ENCODE measurements around the gene CTDSP2. TPM values are rescaled to one million over a fixed set of nuclear protein-coding genes. Genes with fewer than 3 reads are reported as not detected.

The CTDSP2 gene
- total and polyA plus RNA-seq, 2 of the 8 experiments (the other 6 are each of a cell fraction or from before 2014, with no cell fraction given) = 71.3 to 91.7 TPM

GRCh38 chr12:57777911-57778310, 68.6 kb downstream of the CTDSP2 start:
- Histone ChIP-seq H2AFZ (ENCODE audit: low read length) (no peak overlapping the region), H3K4me1 (replicated peaks in 1 of 4; ENCODE audit: control insufficient read depth in 3 of 4, insufficient read depth in 4 of 4, low read length in 3 of 4) (no peaks in the 10 kb centered on the region), H3K18ac (ENCODE audit: extremely low read depth, low read length) (no peak overlapping the region), H2BK12ac (ENCODE audit: low read depth, low read length) (no peak overlapping the region), H4K91ac (replicated peaks; ENCODE audit: insufficient read length, low read length) (no peak overlapping the region), H3K79me1 (ENCODE audit: low read depth, low read length) (no peaks in the 10 kb centered on the region), H3K79me2 (ENCODE audit: control insufficient read depth in 1 of 2, insufficient read depth in 2 of 2, low read length in 2 of 2) (peaks cover 0 to 3% of the 10 kb centered on the region in 2 experiments; a peak in 1 of 4 replicates), H3K9me3 (ENCODE audit: insufficient read depth in 2 of 2, low read depth in 1 of 2, low read length in 1 of 2) (no peaks in the 10 kb centered on the region), H3K27me3 (replicated peaks in 1 of 4; ENCODE audit: control insufficient read depth in 3 of 4, extremely low read depth in 1 of 4, insufficient read depth in 3 of 4, low read length in 3 of 4) (peaks cover 0 to 4% (median 1%) of the 10 kb centered on the region in 4 experiments; a peak in 2 of 7 replicates), H2BK120ac (replicated peaks; ENCODE audit: low read depth, low read length) (no peak overlapping the region), H3K56ac (replicated peaks; ENCODE audit: insufficient read length, low read depth, low read length) (no peak overlapping the region), H3K27ac (ENCODE audit: low read depth, low read length) (no peak overlapping the region), H2BK15ac (ENCODE audit: low read length) (no peak overlapping the region), H4K5ac (ENCODE audit: insufficient read length, low read depth, low read length) (no peak overlapping the region), H3K14ac (ENCODE audit: insufficient read length) (no peak overlapping the region), H2BK5ac (ENCODE audit: low read depth, low read length) (no peak overlapping the region), H4K20me1 (replicated peaks in 1 of 2; ENCODE audit: control insufficient read depth in 1 of 2, insufficient read depth in 2 of 2, low read length in 2 of 2) (no peaks in the 10 kb centered on the region), H4K8ac (ENCODE audit: extremely low read depth, insufficient read depth, low read length) (no peak overlapping the region), H3K4ac (replicated peaks; ENCODE audit: insufficient read length, low read depth, low read length) (no peak overlapping the region), H3K23ac (ENCODE audit: insufficient read length) (no peak overlapping the region), H3K4me2 (ENCODE audit: insufficient read depth in 1 of 2, low read depth in 2 of 2, low read length in 2 of 2) (no peak overlapping the region), H3K9ac (replicated peaks in 1 of 4; ENCODE audit: extremely low read depth in 1 of 4, low read depth in 3 of 4, low read length in 3 of 4) (no peak overlapping the region), H3K4me3 (ENCODE audit: extremely low read depth in 1 of 4, insufficient read depth in 2 of 4, low read depth in 3 of 4, low read length in 4 of 4) (no peak overlapping the region), H2AK5ac (ENCODE audit: low read depth, low read length) (no peak overlapping the region), H3K36me3 (ENCODE audit: control insufficient read depth in 2 of 4, insufficient read depth in 4 of 4, low read length in 3 of 4) (no peaks in the 10 kb centered on the region; a peak in 1 of 8 replicates), H2BK20ac (ENCODE audit: low read length) (no peak overlapping the region), H3K23me2 (ENCODE audit: low read depth, low read length) (peaks cover 2% of the 10 kb centered on the region; the same call in 1 of the 2 replicates)
- ChIA-PET POLR2A (ENCODE audit: partially characterized antibody) (interaction anchor here (1.5 kb wide), 1 partner anchor 14 kb away, joined by 4 read pairs; no protein-coding TSS in a partner anchor), CTCF (ENCODE audit: partially characterized antibody) (interaction anchor here (0.7 to 4.7 kb wide), 5 partner anchors 11 to 175 kb away, joined by 3 to 28 read pairs (median 14); partner anchors contain the start of gene CYP27B1)
- TF ChIP-seq CREB1 (IDR thresholded peaks at IDR 0.05) (no peak), ZNF274 (IDR thresholded peaks at IDR 0.05; ENCODE audit: borderline replicate concordance, extremely low read depth, low read length) (no peak)
- FAIRE-seq = no peak
- no peak for DNase-seq (ENCODE audit: low read depth in 1 of 2, low spot score in 2 of 2)
- WGBS, 2 experiments (ENCODE audit: extremely low coverage in 1 of 2, insufficient coverage in 1 of 2, insufficient read length in 1 of 2, insufficient replicate concordance in 2 of 2, low coverage in 1 of 2, low lambda C conversion rate in 2 of 2, missing lambda C conversion rate in 1 of 2) = 92% methylated on average over 7 of the region's 7 CpGs; no CpG with 5 or more reads in 1 of the 2 experiments

Measured in H1 (cell line).